HUDEP-2 (cell line): ENCODE results near the gene RAP1GAP.
A peak's percentile ranks its signal among the peaks of the same experiment; 100 is the strongest.

Experiments used
- DNase-seq, 76 experiments: peaks; one replicate each; lab custom pipeline; 2025; ENCODE audit not compliant: unreplicated experiment in 76 of 76; lab: John Stamatoyannopoulos, UW

Gene RAP1GAP

DNA sequence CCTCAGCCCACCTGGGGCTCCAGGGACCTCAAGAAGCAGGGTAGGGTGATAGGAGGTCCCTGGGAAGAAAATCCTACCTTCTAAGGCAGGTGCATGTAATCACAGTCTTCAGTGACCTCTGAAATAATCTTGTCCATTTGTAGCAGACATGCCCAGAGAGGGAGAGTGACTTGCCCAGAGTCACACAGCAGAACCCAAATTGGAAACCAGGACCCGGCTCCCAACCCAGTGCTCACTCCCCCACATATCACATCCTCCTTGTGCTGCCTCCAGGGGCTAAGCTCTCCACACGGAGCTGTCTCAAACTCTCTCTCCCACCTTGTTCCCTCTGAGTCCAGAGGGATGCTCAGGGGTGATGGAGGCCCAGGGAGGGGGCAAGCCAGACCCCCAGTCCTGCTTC lies 72.5 kb downstream of the RAP1GAP start:
- DNase-seq = no peak

DNA sequence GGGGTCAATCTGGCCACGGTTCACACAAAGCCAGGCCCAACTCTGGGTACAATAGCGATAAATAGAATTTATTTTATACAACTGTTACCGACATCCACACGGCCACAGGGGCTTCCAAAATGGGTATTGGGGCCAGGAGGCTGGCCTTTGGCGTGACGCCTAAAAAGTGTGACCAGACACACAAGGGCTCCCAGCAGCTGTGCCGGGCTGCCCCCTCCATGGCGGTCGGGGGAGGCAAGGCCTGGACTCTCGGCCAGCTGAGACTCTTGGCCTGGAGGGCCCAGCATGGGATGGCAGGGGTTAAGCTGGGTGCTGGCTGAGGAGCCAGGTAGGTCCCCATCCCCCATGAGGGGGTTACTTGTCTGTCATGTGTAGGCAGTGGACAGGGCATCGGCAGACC lies 73.0 kb downstream of the RAP1GAP start:
- DNase-seq = no peak

DNA sequence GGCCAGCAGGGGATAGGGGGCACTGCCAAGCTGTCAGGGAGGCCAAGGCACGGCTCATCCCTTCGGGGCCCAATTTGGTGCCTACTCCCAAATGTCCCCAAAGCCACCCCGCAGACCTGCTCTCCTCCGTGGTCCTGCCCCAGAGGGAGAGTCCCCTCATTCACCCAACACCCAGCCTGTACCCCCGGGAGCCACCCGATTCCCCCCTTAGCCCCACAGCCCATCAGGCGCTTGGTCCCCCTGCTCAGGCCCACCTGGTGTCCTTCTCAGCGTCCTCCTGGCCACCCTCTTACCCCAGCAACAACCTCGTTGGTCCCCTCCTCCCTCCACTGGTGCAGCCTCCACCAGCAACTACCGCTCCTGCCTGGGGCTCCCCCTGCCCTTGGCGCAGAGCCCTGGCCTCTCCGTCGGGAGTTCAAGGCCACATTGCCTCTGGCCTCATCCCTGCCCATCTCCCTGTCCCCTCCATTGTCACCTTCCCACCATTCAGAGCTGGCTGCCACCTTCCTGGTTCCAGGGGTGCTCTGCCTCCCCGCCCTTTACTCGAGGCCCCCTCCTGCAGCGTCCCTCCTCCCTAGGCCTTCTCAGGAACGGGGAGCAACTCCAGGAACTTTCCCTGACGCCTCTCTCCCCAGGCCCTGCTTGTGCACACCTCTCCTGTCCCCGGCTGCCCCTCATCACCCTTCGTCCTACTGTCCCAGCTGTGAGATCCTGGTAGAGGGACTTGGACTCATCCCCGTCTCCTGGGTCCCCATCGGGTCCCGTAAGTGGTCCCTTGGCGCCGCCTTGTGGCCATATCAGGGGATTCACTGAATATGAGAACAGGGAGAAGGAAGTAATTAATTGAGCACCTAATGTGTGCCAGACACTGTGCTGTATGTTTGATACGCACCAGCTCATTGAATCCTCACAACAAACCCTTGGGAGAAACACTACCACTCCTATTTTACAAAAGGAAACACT lies 73.9 kb downstream of the RAP1GAP start:
- peak in 64 of 76 experiments; percentile 6 to 74 (median 49) for DNase-seq

- peak in 7 of 76 experiments; percentile 13 to 23 (median 15) for DNase-seq
These were observed 74.7 kb downstream of the RAP1GAP start for GRCh38 chr1:21594501-21594900.

DNA sequence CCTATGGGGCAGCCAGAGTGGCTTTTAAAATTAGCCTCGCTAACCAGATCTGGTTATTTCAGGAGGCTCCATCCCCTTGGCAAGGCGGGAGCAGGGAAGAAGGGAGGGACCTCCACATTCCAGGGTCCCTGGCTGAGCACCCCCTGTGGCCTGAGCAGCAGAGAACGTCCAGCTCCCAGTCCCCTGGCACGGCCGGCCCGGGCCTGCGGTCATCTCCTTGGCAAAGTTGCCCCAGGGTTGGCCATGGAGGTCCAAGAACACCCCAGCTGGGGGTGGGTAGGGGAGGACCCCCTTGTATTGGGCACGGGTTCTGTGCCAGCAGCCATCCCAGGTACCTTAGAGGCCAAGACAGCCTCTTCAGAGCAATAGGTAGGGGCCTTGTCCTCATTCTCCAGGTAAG lies 75.9 kb downstream of the RAP1GAP start:
- no peak for DNase-seq

- no peak for DNase-seq
These were observed 76.9 kb downstream of the RAP1GAP start for GRCh38 chr1:21592086-21592865.

DNA sequence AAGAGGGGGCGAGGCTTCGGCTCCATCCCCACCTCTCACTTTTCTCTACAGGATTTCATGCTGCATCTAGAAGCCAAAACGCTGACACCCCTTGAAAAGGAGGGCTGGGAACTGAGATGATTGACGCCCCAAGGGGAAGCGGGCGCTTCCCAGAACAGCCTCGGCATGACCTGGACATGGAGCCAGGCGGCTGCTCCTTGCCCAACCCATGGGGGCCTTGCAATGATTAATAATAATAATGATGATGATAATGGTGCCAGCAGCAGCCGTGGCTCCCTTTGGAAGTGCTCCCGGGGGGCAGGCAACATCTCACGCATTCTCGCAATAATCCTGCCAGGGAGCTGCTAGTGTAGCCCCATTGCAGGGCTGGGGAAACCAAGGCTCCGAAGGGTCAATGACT lies 78.2 kb downstream of the RAP1GAP start:
- DNase-seq = no peak

- peak in 2 of 76 experiments; percentile 6 to 10 for DNase-seq
These were observed 78.9 kb downstream of the RAP1GAP start for GRCh38 chr1:21590126-21590880.

DNA sequence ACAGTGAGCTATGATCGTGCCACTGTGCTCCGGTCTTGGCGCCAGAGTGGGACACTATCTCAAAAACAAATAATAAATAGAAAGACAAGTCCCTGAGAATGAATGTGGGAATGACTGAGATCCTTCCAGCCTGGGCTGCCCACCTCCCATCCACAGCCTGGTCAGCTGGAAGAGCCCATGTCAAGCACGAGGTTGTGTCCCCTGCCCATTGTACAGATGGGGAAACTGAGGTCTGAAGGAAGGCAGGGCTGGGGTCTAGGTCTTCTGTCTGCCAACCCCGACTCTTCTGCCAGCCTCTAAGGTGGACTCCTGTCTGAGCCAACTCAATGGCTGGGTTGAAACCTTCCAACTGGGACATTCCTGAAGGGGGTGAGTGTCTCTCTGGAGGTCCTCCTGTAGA lies 79.5 kb downstream of the RAP1GAP start:
- DNase-seq = no peak

- no peak for DNase-seq
These were observed 81.6 kb downstream of the RAP1GAP start for GRCh38 chr1:21587602-21587953.

GRCh38 chr1:21586846-21587601 lies 82.1 kb downstream of the RAP1GAP start:
- peak in 74 of 76 experiments; percentile 20 to 91 (median 78) for DNase-seq

DNA sequence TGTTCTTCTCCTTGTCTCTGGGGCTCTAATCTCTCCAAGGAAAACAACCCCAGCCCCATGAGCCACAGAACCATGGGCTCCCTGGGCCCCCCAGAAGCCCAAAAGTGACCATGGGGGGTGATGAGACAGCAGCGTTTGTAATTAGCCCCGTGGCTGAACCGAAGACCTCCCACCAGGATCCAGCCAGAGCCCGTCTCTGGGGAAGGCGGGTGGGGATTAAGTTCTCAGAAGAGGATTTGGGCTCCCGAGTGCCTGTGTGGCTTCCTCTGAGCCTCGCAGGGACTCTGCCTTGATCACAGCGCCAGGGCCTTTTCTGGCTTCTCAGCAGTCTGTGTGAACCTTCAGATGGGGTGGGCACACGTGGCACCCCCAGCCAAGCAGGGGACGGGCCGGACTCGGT lies 82.9 kb downstream of the RAP1GAP start:
- DNase-seq = no peak

GRCh38 chr1:21585037-21585436 lies 84.1 kb downstream of the RAP1GAP start:
- DNase-seq = no peak

DNA sequence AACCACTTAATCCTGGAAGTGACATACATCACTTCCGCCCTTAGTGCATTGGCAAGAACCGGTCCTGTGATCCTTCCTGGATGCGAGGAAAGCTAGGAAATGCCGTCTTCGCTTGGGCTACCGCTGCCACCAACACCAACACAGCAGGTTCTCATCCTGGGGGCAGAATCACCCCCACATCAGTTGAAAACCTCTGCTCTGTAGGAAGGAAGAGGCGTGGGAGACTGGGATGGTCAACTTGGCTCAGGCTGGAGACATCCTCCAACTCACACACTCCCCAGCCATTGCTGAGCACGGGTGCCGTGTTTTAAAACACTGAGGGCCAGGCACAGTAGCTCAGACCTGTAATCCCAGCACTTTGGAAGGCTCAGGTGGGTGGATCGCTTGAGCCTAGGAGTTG lies 85.1 kb downstream of the RAP1GAP start:
- no peak for DNase-seq

GRCh38 chr1:21579791-21580190 lies 89.4 kb downstream of the RAP1GAP start:
- no peak for DNase-seq

- DNase-seq = no peak
These were observed 91.2 kb downstream of the RAP1GAP start for GRCh38 chr1:21577933-21578332.

DNA sequence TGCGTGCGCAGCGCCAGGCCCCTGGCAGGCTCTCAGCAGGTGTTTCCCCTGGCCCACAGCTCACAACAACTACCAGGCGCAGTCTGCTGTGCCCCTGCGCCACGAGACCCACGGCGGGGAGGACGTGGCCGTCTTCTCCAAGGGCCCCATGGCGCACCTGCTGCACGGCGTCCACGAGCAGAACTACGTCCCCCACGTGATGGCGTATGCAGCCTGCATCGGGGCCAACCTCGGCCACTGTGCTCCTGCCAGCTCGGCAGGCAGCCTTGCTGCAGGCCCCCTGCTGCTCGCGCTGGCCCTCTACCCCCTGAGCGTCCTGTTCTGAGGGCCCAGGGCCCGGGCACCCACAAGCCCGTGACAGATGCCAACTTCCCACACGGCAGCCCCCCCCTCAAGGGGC lies 91.8 kb downstream of the RAP1GAP start:
- DNase-seq = no peak

GRCh38 chr1:21576798-21577187 lies 92.4 kb downstream of the RAP1GAP start:
- DNase-seq = no peak

GRCh38 chr1:21576031-21576797 lies 92.9 kb downstream of the RAP1GAP start:
- DNase-seq = no peak
